ENCODE results near the gene C2orf72.

C2orf72 gene

GRCh38 chr2:231057590-231057989, 20.3 kb downstream of the C2orf72 start:
- Histone ChIP-seq H3F3A (ENCODE audit: insufficient read depth, low read length) (no peaks in the 10 kb centered on the region), H3K27ac (ENCODE audit: low read length) (peak overlapping the region; percentile 74; the same call in 1 of the 2 replicates), H3K4me1 (ENCODE audit: low read length) (peaks cover 22% of the 10 kb centered on the region; the same call in 1 of the 2 replicates), H3K9me3 (replicated peaks; ENCODE audit: insufficient read depth, low read length) (no peaks in the 10 kb centered on the region), H4K20me1 (ENCODE audit: insufficient read depth, low read length) (peaks cover 12% of the 10 kb centered on the region), H2AFZ (ENCODE audit: low read length) (no peak overlapping the region), H3K79me2 (ENCODE audit: low read length) (peaks cover 59% of the 10 kb centered on the region), H3K27me3 (replicated peaks; ENCODE audit: insufficient read depth, low read length) (no peaks in the 10 kb centered on the region), H3K9ac (ENCODE audit: low read length) (peak overlapping the region; percentile 97), H3K36me3 (replicated peaks; ENCODE audit: insufficient read depth, low read length) (peaks cover under 1% of the 10 kb centered on the region; the same call in 1 of the 2 replicates), H3K4me2 (ENCODE audit: low read depth, low read length) (peak overlapping the region; percentile 89), H3K4me3 (ENCODE audit: low read length) (peak overlapping the region; percentile 98), H3K9me2 (replicated peaks; ENCODE audit: insufficient read depth, low read length) (no peaks in the 10 kb centered on the region)
- no peak for DNase-seq
- TF ChIP-seq EZH2phosphoT487 (IDR thresholded peaks at IDR 0.05; ENCODE audit: low read length) (no peak), EZH2 (optimal IDR thresholded peaks at IDR 0.05; ENCODE audit: low read depth, low read length) (no peak), CTCF (IDR thresholded peaks at IDR 0.05; ENCODE audit: low read length) (no peak)

- no peak overlapping the region for H2AFZ ChIP-seq (ENCODE audit: low read length)
- DNase-seq: no peak
- no peaks in the 10 kb centered on the region for H3K9me3 ChIP-seq (replicated peaks; ENCODE audit: insufficient read depth, low read length)
- H3K36me3 ChIP-seq (replicated peaks; ENCODE audit: insufficient read depth, low read length): peaks cover 14% of the 10 kb centered on the region; the same call in 1 of the 2 replicates
- no peak overlapping the region for H3K27ac ChIP-seq (ENCODE audit: low read length)
- no peak for TF ChIP-seq CTCF (IDR thresholded peaks at IDR 0.05; ENCODE audit: low read length)
- TF ChIP-seq EZH2phosphoT487 (IDR thresholded peaks at IDR 0.05; ENCODE audit: low read length): no peak
- no peak for TF ChIP-seq EZH2 (optimal IDR thresholded peaks at IDR 0.05; ENCODE audit: low read depth, low read length)
- H3K9ac ChIP-seq (ENCODE audit: low read length): no peak overlapping the region
- no peaks in the 10 kb centered on the region for H3F3A ChIP-seq (ENCODE audit: insufficient read depth, low read length)
- H4K20me1 ChIP-seq (ENCODE audit: insufficient read depth, low read length): peaks cover 12% of the 10 kb centered on the region
- no peaks in the 10 kb centered on the region for H3K27me3 ChIP-seq (replicated peaks; ENCODE audit: insufficient read depth, low read length)
- H3K4me3 ChIP-seq (ENCODE audit: low read length): no peak overlapping the region
- peak overlapping the region; percentile 89; the same call in 1 of the 2 replicates for H3K4me2 ChIP-seq (ENCODE audit: low read depth, low read length)
- H3K79me2 ChIP-seq (ENCODE audit: low read length): peaks cover 73% of the 10 kb centered on the region
- H3K4me1 ChIP-seq (ENCODE audit: low read length): peaks cover 22% of the 10 kb centered on the region; the same call in 1 of the 2 replicates
- no peaks in the 10 kb centered on the region for H3K9me2 ChIP-seq (replicated peaks; ENCODE audit: insufficient read depth, low read length)
These were observed 21.6 kb downstream of the C2orf72 start for GRCh38 chr2:231058761-231059550.

- Histone ChIP-seq H3K27me3 (replicated peaks; ENCODE audit: insufficient read depth, low read length) (no peaks in the 10 kb centered on the region), H3K9me3 (replicated peaks; ENCODE audit: insufficient read depth, low read length) (no peaks in the 10 kb centered on the region), H3K79me2 (ENCODE audit: low read length) (peaks cover 81% of the 10 kb centered on the region), H3K9me2 (replicated peaks; ENCODE audit: insufficient read depth, low read length) (no peaks in the 10 kb centered on the region), H4K20me1 (ENCODE audit: insufficient read depth, low read length) (peaks cover 12% of the 10 kb centered on the region), H3K4me2 (ENCODE audit: low read depth, low read length) (no peak overlapping the region), H3K4me3 (ENCODE audit: low read length) (no peak overlapping the region), H3K9ac (ENCODE audit: low read length) (no peak overlapping the region), H3K4me1 (ENCODE audit: low read length) (peaks cover 22% of the 10 kb centered on the region; the same call in 1 of the 2 replicates), H3F3A (ENCODE audit: insufficient read depth, low read length) (no peaks in the 10 kb centered on the region), H3K36me3 (replicated peaks; ENCODE audit: insufficient read depth, low read length) (peaks cover 16% of the 10 kb centered on the region; the same call in 1 of the 2 replicates), H2AFZ (ENCODE audit: low read length) (no peak overlapping the region), H3K27ac (ENCODE audit: low read length) (no peak overlapping the region)
- no peak for DNase-seq
- TF ChIP-seq EZH2phosphoT487 (IDR thresholded peaks at IDR 0.05; ENCODE audit: low read length): no peak
- TF ChIP-seq EZH2 (optimal IDR thresholded peaks at IDR 0.05; ENCODE audit: low read depth, low read length): no peak
- TF ChIP-seq CTCF (IDR thresholded peaks at IDR 0.05; ENCODE audit: low read length): no peak
These were observed 22.4 kb downstream of the C2orf72 start for GRCh38 chr2:231059756-231060155.
